Measurements from ENCODE around the gene ORAI3.

The ORAI3 gene

GRCh38 chr16:30926937-30927788 is 21.7 kb upstream of the ORAI3 start:
- DNase-seq (ENCODE audit: extremely low read depth, low read depth): no peak
- H3K4me3 ChIP-seq (replicated peaks; ENCODE audit: low read depth, low read length): no peak overlapping the region
- no peak for TF ChIP-seq CTCF (IDR thresholded peaks at IDR 0.05; ENCODE audit: low read depth, low read length, missing control alignments)

GRCh38 chr16:30927789-30928378 is 21.0 kb upstream of the ORAI3 start:
- TF ChIP-seq CTCF (IDR thresholded peaks at IDR 0.05; ENCODE audit: low read depth, low read length, missing control alignments): no peak
- H3K4me3 ChIP-seq (replicated peaks; ENCODE audit: low read depth, low read length): no peak overlapping the region
- no peak for DNase-seq (ENCODE audit: extremely low read depth, low read depth)

- DNase-seq (ENCODE audit: extremely low read depth, low read depth): no peak
- no peak overlapping the region for H3K4me3 ChIP-seq (replicated peaks; ENCODE audit: low read depth, low read length)
- TF ChIP-seq CTCF (IDR thresholded peaks at IDR 0.05; ENCODE audit: low read depth, low read length, missing control alignments): no peak
Measured at GRCh38 chr16:30928390-30928789, 20.5 kb upstream of the ORAI3 start.

- H3K4me3 ChIP-seq (replicated peaks; ENCODE audit: low read depth, low read length): no peak overlapping the region
- no peak for DNase-seq (ENCODE audit: extremely low read depth, low read depth)
- TF ChIP-seq CTCF (IDR thresholded peaks at IDR 0.05; ENCODE audit: low read depth, low read length, missing control alignments): no peak
Measured at GRCh38 chr16:30929167-30929566, 19.7 kb upstream of the ORAI3 start.

GRCh38 chr16:30930160-30930571 is 18.7 kb upstream of the ORAI3 start:
- no peak for DNase-seq (ENCODE audit: extremely low read depth, low read depth)
- no peak for TF ChIP-seq CTCF (IDR thresholded peaks at IDR 0.05; ENCODE audit: low read depth, low read length, missing control alignments)
- H3K4me3 ChIP-seq (replicated peaks; ENCODE audit: low read depth, low read length): no peak overlapping the region

GRCh38 chr16:30931068-30931650 is 17.7 kb upstream of the ORAI3 start:
- no peak for DNase-seq (ENCODE audit: extremely low read depth, low read depth)
- no peak overlapping the region for H3K4me3 ChIP-seq (replicated peaks; ENCODE audit: low read depth, low read length)
- TF ChIP-seq CTCF (IDR thresholded peaks at IDR 0.05; ENCODE audit: low read depth, low read length, missing control alignments): no peak
